Prostate gland (tissue), 2 donors: ENCODE measurements around the gene DRAM2.

ENCODE experiments used
- CTCF ChIP-seq, 4 experiments: fragments of 200-600 bp in 2 of 4; fragments of 450-650 bp in 2 of 4; sonication (generic) in 2 of 4; IDR thresholded peaks; 1 replicate in 3 of 4; 2 replicates in 1 of 4; pipeline ENCODE4 v1.5.1; 2016 to 2019; ENCODE audit warnings: antibody characterized with exemption in 4 of 4, mild to moderate bottlenecking in 2 of 4, moderate library complexity in 2 of 4
- POLR2A ChIP-seq: fragments of 450-650 bp; IDR thresholded peaks from one replicate; pipeline ENCODE4 v1.6.1; 2016; ENCODE audit warnings: antibody characterized with exemption, mild to moderate bottlenecking
- POLR2AphosphoS5 ChIP-seq: sonication (generic); formaldehyde crosslinking; IDR thresholded peaks from one replicate; pipeline ENCODE4 v1.6.1; 2017; ENCODE audit warnings: antibody characterized with exemption

- no peak for TF ChIP-seq POLR2AphosphoS5
- TF ChIP-seq CTCF (IDR thresholded peaks at IDR 0.05): no peak
- TF ChIP-seq POLR2A: no peak
Measured at GRCh38 chr1:111127923-111128643, 11.8 kb downstream of the DRAM2 start.
